ENCODE results near the gene ORM2.
"Not testable (repeated sequence)": the region's sequence is repeated elsewhere in the genome, so short reads cannot be mapped to it uniquely, and the experiment has no call there.

- TF ChIP-seq CTCF, POLR2A (IDR thresholded peaks at IDR 0.05): not testable (repeated sequence)
Observed at GRCh38 chr9:114328937-114329624, 588 bp upstream of the ORM2 start.
